IMR-90 (cell line): ENCODE data around the gene MAP3K3.

Experiments used
- BHLHE40 ChIP-seq: fragments of 150-350 bp; IDR thresholded peaks from 2 replicates; pipeline ENCODE4 v1.6.1; 2016; ENCODE audit warnings: mild to moderate bottlenecking, low read depth, low read length
- CEBPB ChIP-seq: IDR thresholded peaks from 2 replicates; pipeline ENCODE4 v1.6.1; 2012; ENCODE audit warnings: low read depth, low read length, improper control_type of control experiment
- FOS ChIP-seq: fragments of 150-350 bp; IDR thresholded peaks from 2 replicates; pipeline ENCODE4 v1.6.1; 2016; ENCODE audit warnings: low read depth, low read length
- MXI1 ChIP-seq: IDR thresholded peaks from 2 replicates; pipeline ENCODE4 v1.6.1; 2012; ENCODE audit warnings: low read depth, mild to moderate bottlenecking, low read length, moderate library complexity, borderline replicate concordance
- POLR2A ChIP-seq: IDR thresholded peaks from 2 replicates; pipeline ENCODE4 v1.6.1; 2012; ENCODE audit warnings: mild to moderate bottlenecking, low read depth, low read length
- RAD21 ChIP-seq: IDR thresholded peaks from 2 replicates; pipeline ENCODE4 v1.6.1; 2012; ENCODE audit warnings: low read length, improper control_type of control experiment
- SMC3 ChIP-seq: fragments of 150-350 bp; IDR thresholded peaks from 2 replicates; pipeline ENCODE4 v1.6.1; 2016; ENCODE audit warnings: low read depth, mild to moderate bottlenecking, antibody characterized with exemption, low read length, moderate library complexity
- TF ChIP-seq, protein P1 (sequence below): conservative IDR thresholded peaks from 2 replicates; pipeline ENCODE4 v1.5.1; 2012; ENCODE audit warnings: mild to moderate bottlenecking, low read depth, low read length, improper control_type of control experiment
- TF ChIP-seq, protein P2 (sequence below): fragments of 150-350 bp; IDR thresholded peaks from 2 replicates; pipeline ENCODE4 v1.6.1; 2016; ENCODE audit warnings: low read depth, mild to moderate bottlenecking, low read length, moderate library complexity, borderline replicate concordance

DNA sequence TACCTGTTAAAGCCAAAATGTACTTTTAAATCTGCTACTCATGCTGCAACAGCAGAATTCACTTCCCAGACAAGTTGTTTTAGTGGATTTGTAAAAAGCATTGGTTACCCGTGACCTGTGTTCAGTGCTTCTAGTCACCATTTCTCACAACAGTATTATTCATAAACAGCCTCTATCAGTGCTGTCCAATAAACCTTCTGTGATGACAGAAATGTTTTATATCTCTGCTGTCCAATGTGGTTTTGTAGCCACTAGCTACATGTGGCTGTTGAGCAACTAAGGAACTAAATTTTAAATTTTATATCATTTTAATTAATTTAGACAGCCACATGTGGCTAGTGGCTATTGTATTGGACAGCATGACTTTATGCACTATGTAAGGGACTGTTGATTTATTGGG, 12.6 kb downstream of the MAP3K3 start:
- TF ChIP-seq, protein P1, sequence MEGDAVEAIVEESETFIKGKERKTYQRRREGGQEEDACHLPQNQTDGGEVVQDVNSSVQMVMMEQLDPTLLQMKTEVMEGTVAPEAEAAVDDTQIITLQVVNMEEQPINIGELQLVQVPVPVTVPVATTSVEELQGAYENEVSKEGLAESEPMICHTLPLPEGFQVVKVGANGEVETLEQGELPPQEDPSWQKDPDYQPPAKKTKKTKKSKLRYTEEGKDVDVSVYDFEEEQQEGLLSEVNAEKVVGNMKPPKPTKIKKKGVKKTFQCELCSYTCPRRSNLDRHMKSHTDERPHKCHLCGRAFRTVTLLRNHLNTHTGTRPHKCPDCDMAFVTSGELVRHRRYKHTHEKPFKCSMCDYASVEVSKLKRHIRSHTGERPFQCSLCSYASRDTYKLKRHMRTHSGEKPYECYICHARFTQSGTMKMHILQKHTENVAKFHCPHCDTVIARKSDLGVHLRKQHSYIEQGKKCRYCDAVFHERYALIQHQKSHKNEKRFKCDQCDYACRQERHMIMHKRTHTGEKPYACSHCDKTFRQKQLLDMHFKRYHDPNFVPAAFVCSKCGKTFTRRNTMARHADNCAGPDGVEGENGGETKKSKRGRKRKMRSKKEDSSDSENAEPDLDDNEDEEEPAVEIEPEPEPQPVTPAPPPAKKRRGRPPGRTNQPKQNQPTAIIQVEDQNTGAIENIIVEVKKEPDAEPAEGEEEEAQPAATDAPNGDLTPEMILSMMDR: no peak
- no peak for TF ChIP-seq SMC3
- TF ChIP-seq CEBPB: no peak
- no peak for TF ChIP-seq POLR2A
- no peak for TF ChIP-seq RAD21
- no peak for TF ChIP-seq BHLHE40
- no peak for TF ChIP-seq FOS
- no peak for TF ChIP-seq MXI1
- TF ChIP-seq, protein P2, sequence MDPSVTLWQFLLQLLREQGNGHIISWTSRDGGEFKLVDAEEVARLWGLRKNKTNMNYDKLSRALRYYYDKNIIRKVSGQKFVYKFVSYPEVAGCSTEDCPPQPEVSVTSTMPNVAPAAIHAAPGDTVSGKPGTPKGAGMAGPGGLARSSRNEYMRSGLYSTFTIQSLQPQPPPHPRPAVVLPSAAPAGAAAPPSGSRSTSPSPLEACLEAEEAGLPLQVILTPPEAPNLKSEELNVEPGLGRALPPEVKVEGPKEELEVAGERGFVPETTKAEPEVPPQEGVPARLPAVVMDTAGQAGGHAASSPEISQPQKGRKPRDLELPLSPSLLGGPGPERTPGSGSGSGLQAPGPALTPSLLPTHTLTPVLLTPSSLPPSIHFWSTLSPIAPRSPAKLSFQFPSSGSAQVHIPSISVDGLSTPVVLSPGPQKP: no peak
